ENCODE measurements around the gene CABS1. TPM values are rescaled to one million over a fixed set of nuclear protein-coding genes. Genes with fewer than 3 reads are reported as not detected.

The CABS1 gene
- total and polyA plus RNA-seq, 2 of the 13 experiments (the other 11 are each of a cell fraction or from before 2014, with no cell fraction given) = not detected

DNA sequence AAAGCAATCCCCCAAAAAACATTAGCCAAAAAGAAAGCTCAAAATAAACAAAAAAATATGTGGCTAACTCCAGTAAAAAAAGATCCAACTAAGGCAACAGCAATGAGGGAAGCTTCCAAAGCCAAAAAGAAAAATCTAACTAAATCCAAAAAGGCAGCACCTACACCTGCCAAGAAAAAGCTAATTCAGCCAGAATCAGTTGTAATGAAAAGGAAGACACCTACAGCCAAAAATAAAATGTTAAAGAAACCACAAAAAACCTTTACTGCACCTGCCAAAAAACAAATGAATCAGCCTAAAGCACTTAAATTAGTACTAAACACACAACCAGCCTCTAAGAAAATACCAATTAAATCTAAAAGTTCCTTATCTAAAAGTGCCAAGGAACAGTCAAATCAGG is 37.2 kb upstream of the CABS1 start (continued):
- no peak for TF ChIP-seq ZNF703 (CRISPR knock-in tag; IDR thresholded peaks at IDR 0.05; ENCODE audit: borderline replicate concordance)
- TF ChIP-seq ZNF674 (CRISPR knock-in tag; IDR thresholded peaks at IDR 0.05; ENCODE audit: low read depth) = no peak

- Histone ChIP-seq H3K27ac (ENCODE audit: extremely low read length, insufficient read depth, low read length) (no peak overlapping the region), H3K4me3 (replicated peaks in 1 of 3; ENCODE audit: insufficient read depth in 1 of 3, low read depth in 2 of 3, low read length in 3 of 3) (no peak overlapping the region), H3K4me2 (ENCODE audit: low read depth, low read length) (no peak overlapping the region), H2AFZ (ENCODE audit: low read length) (no peak overlapping the region), H3K9ac (ENCODE audit: insufficient read depth, low read depth, low read length) (no peak overlapping the region), H3K27me3 (ENCODE audit: control insufficient read depth in 1 of 2, insufficient read depth in 2 of 2, low read length in 2 of 2) (no peaks in the 10 kb centered on the region), H3K79me2 (ENCODE audit: insufficient read depth, low read length) (no peaks in the 10 kb centered on the region), H3K36me3 (replicated peaks in 1 of 2; ENCODE audit: control insufficient read depth in 1 of 2, insufficient read depth in 2 of 2, low read length in 2 of 2) (no peaks in the 10 kb centered on the region), H3K4me1 (ENCODE audit: insufficient read depth, low read length) (no peaks in the 10 kb centered on the region), H4K20me1 (ENCODE audit: insufficient read depth, low read length) (no peaks in the 10 kb centered on the region), H3K9me3 (ENCODE audit: low read length) (no peaks in the 10 kb centered on the region)
- BruUV-seq (replicated peaks) = no TSS peak
- intact Hi-C loops (cut with micrococcal nuclease; ENCODE audit: unreplicated experiment) = no loop called here
- CTCF ChIA-PET (ENCODE audit: low intra/inter-chr PET ratio, low total read pairs) = no interaction called here
- POLR2A ChIA-PET = no interaction called here
- in situ Hi-C loops (cut with HindIII; ENCODE audit: extremely low pct_ligation_motif_present, low pct_unique_long_range_greater_than_20kb) = no loop called here
- no peak for FAIRE-seq
- no peak for DNase-seq (ENCODE audit: low spot score)
- 64% methylated on average over 1 of the region's 1 CpG for WGBS (ENCODE audit: low lambda C conversion rate)
- ATAC-seq = no peak
- TF ChIP-seq ZNF343 (CRISPR knock-in tag; IDR thresholded peaks at IDR 0.05) = no peak
- TF ChIP-seq ZNF879 (CRISPR knock-in tag; IDR thresholded peaks at IDR 0.05) = no peak
- TF ChIP-seq ZNF589 (CRISPR knock-in tag; conservative IDR thresholded peaks at IDR 0.05) = no peak
- no peak for TF ChIP-seq ZNF33A (CRISPR knock-in tag; IDR thresholded peaks at IDR 0.05; ENCODE audit: borderline replicate concordance)
- no peak for TF ChIP-seq ZNF7 (CRISPR knock-in tag; IDR thresholded peaks at IDR 0.05)
- TF ChIP-seq, protein P1, sequence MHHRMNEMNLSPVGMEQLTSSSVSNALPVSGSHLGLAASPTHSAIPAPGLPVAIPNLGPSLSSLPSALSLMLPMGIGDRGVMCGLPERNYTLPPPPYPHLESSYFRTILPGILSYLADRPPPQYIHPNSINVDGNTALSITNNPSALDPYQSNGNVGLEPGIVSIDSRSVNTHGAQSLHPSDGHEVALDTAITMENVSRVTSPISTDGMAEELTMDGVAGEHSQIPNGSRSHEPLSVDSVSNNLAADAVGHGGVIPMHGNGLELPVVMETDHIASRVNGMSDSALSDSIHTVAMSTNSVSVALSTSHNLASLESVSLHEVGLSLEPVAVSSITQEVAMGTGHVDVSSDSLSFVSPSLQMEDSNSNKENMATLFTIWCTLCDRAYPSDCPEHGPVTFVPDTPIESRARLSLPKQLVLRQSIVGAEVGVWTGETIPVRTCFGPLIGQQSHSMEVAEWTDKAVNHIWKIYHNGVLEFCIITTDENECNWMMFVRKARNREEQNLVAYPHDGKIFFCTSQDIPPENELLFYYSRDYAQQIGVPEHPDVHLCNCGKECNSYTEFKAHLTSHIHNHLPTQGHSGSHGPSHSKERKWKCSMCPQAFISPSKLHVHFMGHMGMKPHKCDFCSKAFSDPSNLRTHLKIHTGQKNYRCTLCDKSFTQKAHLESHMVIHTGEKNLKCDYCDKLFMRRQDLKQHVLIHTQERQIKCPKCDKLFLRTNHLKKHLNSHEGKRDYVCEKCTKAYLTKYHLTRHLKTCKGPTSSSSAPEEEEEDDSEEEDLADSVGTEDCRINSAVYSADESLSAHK (CRISPR knock-in tag; IDR thresholded peaks at IDR 0.05; ENCODE audit: borderline replicate concordance) = no peak
- TF ChIP-seq BCL6 (CRISPR knock-in tag; IDR thresholded peaks at IDR 0.05) = no peak
- no peak for TF ChIP-seq PHB2 (IDR thresholded peaks at IDR 0.05; ENCODE audit: partially characterized antibody)
- TF ChIP-seq ARID2 (CRISPR knock-in tag; IDR thresholded peaks at IDR 0.05; ENCODE audit: borderline replicate concordance) = no peak
- no peak for TF ChIP-seq RFX5 (IDR thresholded peaks at IDR 0.05; ENCODE audit: low read depth, low read length)
These were observed 36.7 kb upstream of the CABS1 start for GRCh38 chr4:70298051-70298450.

All from HepG2 (cell line).